Neural cell (in vitro differentiated cells): Measurements from ENCODE around the gene TMCC1. TPM values are rescaled to one million over a fixed set of nuclear protein-coding genes. Genes with fewer than 3 reads are reported as not detected.

Experiments
- H2AFZ ChIP-seq: fragments of 200-600, 300-800 bp; sonication (generic), shearing (Covaris generic); 2 replicates; pipeline ENCODE4 v1.6.0; 2014; ENCODE audit warnings: low read depth, mild to moderate bottlenecking, antibody characterized with exemption, low read length, moderate library complexity
- H3F3A ChIP-seq: fragments of 200-600 bp; shearing (Covaris generic); 2 replicates; pipeline ENCODE4 v1.6.1; 2016; ENCODE audit warnings: mild to moderate bottlenecking, moderate library complexity, mixed read lengths, antibody characterized with exemption, low read length; ENCODE audit not compliant: insufficient read depth, poor library complexity, severe bottlenecking
- H3K27ac ChIP-seq: fragments of 200-600, 300-800 bp; sonication (generic), shearing (Covaris generic); 2 replicates; pipeline ENCODE4 v1.5.1; 2014; ENCODE audit warnings: mild to moderate bottlenecking, low read length, moderate library complexity
- H3K27me3 ChIP-seq: fragments of 300-800, 200-600 bp; sonication (generic), shearing (Covaris generic); 2 replicates; pipeline ENCODE4 v1.6.0; 2014; ENCODE audit warnings: mild to moderate bottlenecking, low read depth, low read length, moderate library complexity; ENCODE audit not compliant: insufficient read depth
- H3K36me3 ChIP-seq: fragments of 300-800, 200-600 bp; sonication (generic), shearing (Covaris generic); 2 replicates; pipeline ENCODE4 v1.5.1; 2014; ENCODE audit warnings: mild to moderate bottlenecking, antibody characterized with exemption, low read length, moderate library complexity; ENCODE audit not compliant: insufficient read depth
- H3K4me2 ChIP-seq: fragments of 300-800, 200-600 bp; sonication (generic), shearing (Covaris generic); 2 replicates; pipeline ENCODE4 v1.6.0; 2014; ENCODE audit warnings: mild to moderate bottlenecking, low read length
- H3K4me3 ChIP-seq: fragments of 300-800, 200-600 bp; sonication (generic), shearing (Covaris generic); 2 replicates; pipeline ENCODE4 v1.5.1; 2014; ENCODE audit warnings: mild to moderate bottlenecking, low read length, moderate library complexity
- H3K79me2 ChIP-seq: fragments of 200-600 bp; shearing (Covaris generic); replicated peaks from 2 replicates; pipeline ENCODE4 v1.6.0; 2014; ENCODE audit warnings: mild to moderate bottlenecking, low read length, moderate library complexity; ENCODE audit not compliant: insufficient read depth
- H3K9ac ChIP-seq: fragments of 300-800, 200-600 bp; sonication (generic), shearing (Covaris generic); 2 replicates; pipeline ENCODE4 v1.6.1; 2016; ENCODE audit warnings: mild to moderate bottlenecking, low read length, mixed read lengths
- H3K9me2 ChIP-seq: fragments of 200-600 bp; shearing (Covaris generic); 2 replicates; pipeline ENCODE4 v1.6.1; 2016; ENCODE audit warnings: mild to moderate bottlenecking, low read length, mixed read lengths; ENCODE audit not compliant: insufficient read depth
- H3K9me3 ChIP-seq: fragments of 200-600, 300-800 bp; sonication (generic), shearing (Covaris generic); 2 replicates; pipeline ENCODE4 v1.6.1; 2016; ENCODE audit warnings: mild to moderate bottlenecking, mixed run types, low read length, moderate library complexity, mixed read lengths
- H4K20me1 ChIP-seq: fragments of 200-600 bp; shearing (Covaris generic); 2 replicates; pipeline ENCODE4 v1.6.1; 2016; ENCODE audit warnings: mild to moderate bottlenecking, mixed run types; ENCODE audit not compliant: insufficient read depth
- EP300 ChIP-seq: fragments of 450-650 bp; conservative IDR thresholded peaks from 2 replicates; pipeline ENCODE4 v1.6.1; 2014; ENCODE audit warnings: antibody characterized with exemption, mild to moderate bottlenecking, moderate library complexity; ENCODE audit not compliant: poor library complexity, severe bottlenecking
- EZH2 ChIP-seq: fragments of 200-600, 300-800 bp; shearing (Covaris generic), sonication (generic); IDR thresholded peaks from 2 replicates; pipeline ENCODE4 v1.6.1; 2014; ENCODE audit warnings: antibody characterized with exemption, low read length, borderline replicate concordance, mild to moderate bottlenecking; ENCODE audit not compliant: insufficient read depth, poor library complexity, severe bottlenecking
- MXI1 ChIP-seq: fragments of 450-650 bp; conservative IDR thresholded peaks from 2 replicates; pipeline ENCODE4 v1.6.1; 2014; ENCODE audit warnings: antibody characterized with exemption, mild to moderate bottlenecking; ENCODE audit not compliant: poor library complexity, severe bottlenecking
- POLR2AphosphoS5 ChIP-seq: IDR thresholded peaks from 2 replicates; pipeline ENCODE4 v1.6.1; 2012
- RAD21 ChIP-seq: fragments of 450-650 bp; conservative IDR thresholded peaks from 2 replicates; pipeline ENCODE4 v1.6.1; 2014; ENCODE audit warnings: antibody characterized with exemption, mild to moderate bottlenecking, moderate library complexity
- REST ChIP-seq: IDR thresholded peaks from 2 replicates; pipeline ENCODE4 v1.6.1; 2012; ENCODE audit warnings: borderline replicate concordance
- SMC3 ChIP-seq: fragments of 450-650 bp; conservative IDR thresholded peaks from 2 replicates; pipeline ENCODE4 v1.6.1; 2014; ENCODE audit warnings: antibody characterized with exemption, mild to moderate bottlenecking, moderate library complexity; ENCODE audit not compliant: poor library complexity
- TAF1 ChIP-seq: IDR thresholded peaks from 2 replicates; pipeline ENCODE4 v1.6.1; 2012; ENCODE audit warnings: low read depth
- polyA plus RNA-seq: library from polyadenylated mRNA; depleted of rRNA; stranded (reverse); fragments of >200 nt; gene quantifications from 2 replicates; pipeline ENCODE4 v1.2.3, GENCODE V29; 2014
- TF ChIP-seq, protein P1 (sequence below): fragments of 450-650 bp; IDR thresholded peaks from 2 replicates; pipeline ENCODE4 v1.5.1; 2014; ENCODE audit warnings: antibody characterized with exemption, mild to moderate bottlenecking, moderate library complexity; ENCODE audit not compliant: poor library complexity, severe bottlenecking

Gene TMCC1
- polyA plus RNA-seq, 1 donor from 2014 or later = 25.0 TPM

- no peak for TF ChIP-seq REST
- TF ChIP-seq, protein P1, sequence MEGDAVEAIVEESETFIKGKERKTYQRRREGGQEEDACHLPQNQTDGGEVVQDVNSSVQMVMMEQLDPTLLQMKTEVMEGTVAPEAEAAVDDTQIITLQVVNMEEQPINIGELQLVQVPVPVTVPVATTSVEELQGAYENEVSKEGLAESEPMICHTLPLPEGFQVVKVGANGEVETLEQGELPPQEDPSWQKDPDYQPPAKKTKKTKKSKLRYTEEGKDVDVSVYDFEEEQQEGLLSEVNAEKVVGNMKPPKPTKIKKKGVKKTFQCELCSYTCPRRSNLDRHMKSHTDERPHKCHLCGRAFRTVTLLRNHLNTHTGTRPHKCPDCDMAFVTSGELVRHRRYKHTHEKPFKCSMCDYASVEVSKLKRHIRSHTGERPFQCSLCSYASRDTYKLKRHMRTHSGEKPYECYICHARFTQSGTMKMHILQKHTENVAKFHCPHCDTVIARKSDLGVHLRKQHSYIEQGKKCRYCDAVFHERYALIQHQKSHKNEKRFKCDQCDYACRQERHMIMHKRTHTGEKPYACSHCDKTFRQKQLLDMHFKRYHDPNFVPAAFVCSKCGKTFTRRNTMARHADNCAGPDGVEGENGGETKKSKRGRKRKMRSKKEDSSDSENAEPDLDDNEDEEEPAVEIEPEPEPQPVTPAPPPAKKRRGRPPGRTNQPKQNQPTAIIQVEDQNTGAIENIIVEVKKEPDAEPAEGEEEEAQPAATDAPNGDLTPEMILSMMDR = no peak
- no peak for TF ChIP-seq SMC3
- TF ChIP-seq RAD21 = no peak
- TF ChIP-seq EP300 = no peak
- TF ChIP-seq MXI1 = no peak
- TF ChIP-seq TAF1 = no peak
- TF ChIP-seq EZH2 = no peak
- TF ChIP-seq POLR2AphosphoS5 = no peak
- Histone ChIP-seq H2AFZ (no peak overlapping the region), H3K27ac (no peak overlapping the region)
These were observed 286.0 kb downstream of the TMCC1 start for GRCh38 chr3:129607391-129608068.

GRCh38 chr3:129606636-129607390, 286.7 kb downstream of the TMCC1 start, which contains the start of gene PLXND1:
Gene PLXND1, minus strand, starts transcription at chr3:129606676. Its CDS starts 37 bp downstream, at chr3:129606639.
- Histone ChIP-seq H3K27ac (no peak within 1 kb of the TSS), H2AFZ (no peak within 1 kb of the TSS), H3K36me3 (no peaks in the 10 kb centered on the region)

More at GRCh38 chr3:129607391-129608068, 286.0 kb downstream of the TMCC1 start:
- Histone ChIP-seq H3K9me3 (no peaks in the 10 kb centered on the region), H3K4me3 (no peak overlapping the region), H3K79me2 (no peaks in the 10 kb centered on the region), H3K9me2 (no peaks in the 10 kb centered on the region), H3F3A (no peaks in the 10 kb centered on the region), H4K20me1 (no peaks in the 10 kb centered on the region), H3K27me3 (peaks cover 53% of the 10 kb centered on the region), H3K9ac (no peak overlapping the region), H3K4me2 (no peak overlapping the region), H3K36me3 (no peaks in the 10 kb centered on the region)

More at GRCh38 chr3:129606636-129607390, 286.7 kb downstream of the TMCC1 start, which contains the start of gene PLXND1:
- Histone ChIP-seq H3K4me3 (peak within 1 kb of the TSS; percentile 61), H3K9me3 (no peaks in the 10 kb centered on the region), H3K9ac (no peak within 1 kb of the TSS), H3K79me2 (no peaks in the 10 kb centered on the region), H3F3A (no peaks in the 10 kb centered on the region), H3K27me3 (peaks cover 53% of the 10 kb centered on the region), H3K9me2 (no peaks in the 10 kb centered on the region), H3K4me2 (no peak within 1 kb of the TSS), H4K20me1 (no peaks in the 10 kb centered on the region)
- TF ChIP-seq REST (no peak), EZH2 (peak; percentile 85)
